Measurements from ENCODE around the gene ZNF423.

DNA sequence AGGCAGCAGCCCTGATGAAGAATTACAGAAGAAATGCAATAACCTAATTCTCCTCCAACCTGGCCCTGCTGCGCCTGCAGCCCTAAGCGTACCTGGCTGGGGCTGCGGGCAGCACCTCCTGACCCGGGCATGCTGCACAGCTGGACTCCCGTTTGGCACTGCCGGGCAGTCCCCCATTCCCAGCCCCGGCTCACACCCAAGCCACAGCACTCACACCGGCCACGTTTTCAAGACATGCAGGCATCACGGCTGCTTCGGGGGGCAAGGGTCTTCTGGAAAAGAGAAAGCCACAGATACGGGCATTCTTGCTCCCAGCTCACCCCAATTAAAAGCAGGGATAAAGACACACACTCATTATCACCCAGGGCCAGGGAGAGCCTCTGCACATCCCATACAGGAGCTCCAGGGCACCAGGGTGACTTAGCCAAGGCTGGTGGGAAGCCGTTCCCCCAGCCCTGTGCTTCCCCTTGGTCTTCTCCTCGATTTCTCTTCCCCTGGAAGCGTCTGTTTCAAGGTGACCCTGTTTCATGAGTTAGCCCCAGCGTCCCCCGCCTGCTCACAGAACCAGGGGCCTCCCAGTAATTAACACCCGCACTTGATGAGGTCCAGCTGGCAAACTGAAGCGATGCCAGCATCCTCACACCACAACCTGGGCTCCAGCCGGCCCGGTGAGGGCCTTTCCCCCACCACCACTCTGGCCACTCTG, 265.6 kb downstream of the ZNF423 start:
- TF ChIP-seq EZH2 (IDR thresholded peaks at IDR 0.05; ENCODE audit: insufficient read depth, poor library complexity, severe bottlenecking) = no peak
- no peak for TF ChIP-seq EZH2phosphoT487 (IDR thresholded peaks at IDR 0.05; ENCODE audit: insufficient read depth, low read depth)

All from GM23248 (cell line).